ENCODE data around the gene EDDM13.

Gene EDDM13

GRCh38 chr19:56266051-56266450 lies 6.5 kb upstream of the EDDM13 start:
- no peak for TF ChIP-seq CTCF (IDR thresholded peaks at IDR 0.05; ENCODE audit: low read depth, low read length)
- Histone ChIP-seq H3K4me3 (ENCODE audit: low read depth, low read length) (no peak overlapping the region), H3K27me3 (no peaks in the 10 kb centered on the region), H3K9me3 (no peaks in the 10 kb centered on the region), H3K4me1 (peaks cover 3% of the 10 kb centered on the region), H3K36me3 (no peaks in the 10 kb centered on the region)
- no peak for DNase-seq

GRCh38 chr19:56269348-56269747 lies 3.2 kb upstream of the EDDM13 start:
- Histone ChIP-seq H3K4me3 (ENCODE audit: low read depth, low read length) (no peak overlapping the region), H3K4me1 (peaks cover 5% of the 10 kb centered on the region; the same call in 1 of the 2 replicates), H3K9me3 (no peaks in the 10 kb centered on the region), H3K36me3 (no peaks in the 10 kb centered on the region), H3K27me3 (no peaks in the 10 kb centered on the region)
- no peak for TF ChIP-seq CTCF (IDR thresholded peaks at IDR 0.05; ENCODE audit: low read depth, low read length)
- DNase-seq, result no peak

- TF ChIP-seq CTCF (IDR thresholded peaks at IDR 0.05; ENCODE audit: low read depth, low read length), result no peak
- DNase-seq, result no peak
- no peaks in the 10 kb centered on the region for H3K36me3 ChIP-seq
- H3K4me3 ChIP-seq (ENCODE audit: low read depth, low read length), result no peak overlapping the region
- peaks cover 5% of the 10 kb centered on the region; the same call in 1 of the 2 replicates for H3K4me1 ChIP-seq
- no peaks in the 10 kb centered on the region for H3K9me3 ChIP-seq
- no peaks in the 10 kb centered on the region for H3K27me3 ChIP-seq
Observed at GRCh38 chr19:56270676-56271075, 1.9 kb upstream of the EDDM13 start.

- H3K4me3 ChIP-seq (ENCODE audit: low read depth, low read length), result no peak overlapping the region
- DNase-seq, result no peak
- no peak for TF ChIP-seq CTCF (IDR thresholded peaks at IDR 0.05; ENCODE audit: low read depth, low read length)
- no peaks in the 10 kb centered on the region for H3K36me3 ChIP-seq
- H3K27me3 ChIP-seq, result no peaks in the 10 kb centered on the region
- H3K4me1 ChIP-seq, result peaks cover 5% of the 10 kb centered on the region; the same call in 1 of the 2 replicates
- no peaks in the 10 kb centered on the region for H3K9me3 ChIP-seq
Observed at GRCh38 chr19:56271151-56271550, 1.4 kb upstream of the EDDM13 start.

- no peaks in the 10 kb centered on the region for H3K9me3 ChIP-seq
- H3K4me1 ChIP-seq, result peaks cover 5% of the 10 kb centered on the region; the same call in 1 of the 2 replicates
- TF ChIP-seq CTCF (IDR thresholded peaks at IDR 0.05; ENCODE audit: low read depth, low read length), result no peak
- DNase-seq, result no peak
- no peaks in the 10 kb centered on the region for H3K36me3 ChIP-seq
- H3K27me3 ChIP-seq, result no peaks in the 10 kb centered on the region
- no peak overlapping the region for H3K4me3 ChIP-seq (ENCODE audit: low read depth, low read length)
Observed at GRCh38 chr19:56273563-56274117, 1.1 kb downstream of the EDDM13 start.

- no peak for DNase-seq
- no peak overlapping the region for H3K4me3 ChIP-seq (ENCODE audit: low read depth, low read length)
- no peaks in the 10 kb centered on the region for H3K36me3 ChIP-seq
- no peaks in the 10 kb centered on the region for H3K4me1 ChIP-seq
- no peak for TF ChIP-seq CTCF (IDR thresholded peaks at IDR 0.05; ENCODE audit: low read depth, low read length)
- H3K27me3 ChIP-seq, result no peaks in the 10 kb centered on the region
- no peaks in the 10 kb centered on the region for H3K9me3 ChIP-seq
Observed at GRCh38 chr19:56282809-56283208, 10.3 kb downstream of the EDDM13 start.

Measured in BE2C (cell line).